SHP77 treated with DMSO at 0.1 percent for 48 hours (cell line): ENCODE measurements around the gene GOSR2.
A peak's percentile ranks its signal among the peaks of the same experiment; 100 is the strongest.
"Not testable (repeated sequence)": the region's sequence is repeated elsewhere in the genome, so short reads cannot be mapped to it uniquely, and the experiment has no call there.

Source experiments
- DNase-seq: peaks from one replicate; lab custom pipeline; 2025; lab: John Stamatoyannopoulos, UW

Gene GOSR2

DNA sequence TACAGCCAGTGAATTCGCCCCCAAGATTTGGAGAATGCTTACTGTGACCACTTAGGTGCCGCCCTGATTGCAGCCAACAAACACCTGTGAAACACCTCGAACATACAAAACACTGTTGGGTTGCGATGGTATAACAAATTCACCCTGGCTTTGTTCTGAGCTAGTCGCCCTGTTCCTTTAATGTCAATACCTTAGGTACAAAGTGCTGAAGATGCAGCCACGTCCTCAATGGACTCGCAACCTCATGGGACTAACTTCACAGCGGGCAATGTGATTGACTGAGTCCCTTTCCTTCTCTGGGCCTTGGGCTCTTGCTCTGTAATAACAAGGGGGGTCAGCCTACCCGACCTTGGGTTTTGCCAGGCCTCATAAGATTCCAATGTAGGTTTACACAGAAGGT lies 28.9 kb upstream of the GOSR2 start:
- DNase-seq, result no peak

DNA sequence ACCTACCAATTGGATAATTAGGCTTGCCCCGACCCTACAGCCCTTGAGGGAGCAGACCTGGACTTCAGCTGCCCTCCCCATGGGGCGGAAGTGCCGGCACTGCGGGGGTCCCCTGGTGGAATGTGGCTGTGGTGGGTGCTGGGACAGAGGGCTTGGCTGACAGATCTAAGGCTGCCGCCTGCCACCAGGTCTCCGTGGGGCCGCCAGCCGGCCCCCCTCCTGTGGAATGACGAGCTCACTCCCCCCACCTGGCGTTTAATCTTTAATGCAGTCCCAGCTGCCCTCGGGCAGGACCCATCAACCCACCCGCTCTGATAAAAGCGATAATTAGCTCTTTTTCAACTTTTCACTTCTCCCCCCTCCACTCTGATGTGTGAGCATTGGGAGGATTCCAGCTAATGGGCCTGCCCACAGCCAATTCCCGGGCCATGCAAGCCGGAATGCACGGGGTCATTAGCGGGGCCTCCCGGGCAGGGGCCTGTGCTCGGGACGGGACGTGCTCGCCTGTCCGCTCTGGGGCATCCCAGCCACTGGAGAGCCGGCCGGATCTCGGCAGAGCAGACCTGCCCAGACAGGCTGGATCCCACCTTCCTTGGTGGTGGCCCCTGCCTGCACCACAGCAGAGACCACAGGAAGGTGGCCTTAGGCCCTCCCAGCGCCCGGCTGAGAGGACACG lies 28.3 kb upstream of the GOSR2 start:
- DNase-seq, result no peak

DNA sequence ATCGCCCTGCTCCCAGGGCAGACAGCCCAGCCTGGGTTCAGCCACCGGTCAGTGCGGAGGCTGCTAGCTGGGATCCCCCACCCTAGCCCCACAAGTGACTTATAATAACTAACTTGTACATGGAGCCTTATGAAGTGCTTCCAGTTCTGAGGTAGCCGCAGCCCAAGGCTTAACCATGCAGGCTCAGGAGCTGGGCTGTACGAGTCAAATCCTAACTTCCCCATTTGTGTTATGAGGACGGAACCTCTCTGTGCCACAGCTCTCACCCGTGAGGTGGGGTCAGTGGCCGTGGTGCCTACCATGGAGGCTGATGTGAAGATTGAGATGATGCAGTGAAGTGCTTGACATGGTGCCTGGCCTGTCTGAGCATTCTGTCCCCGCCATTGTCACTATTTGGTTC lies 27.8 kb upstream of the GOSR2 start:
- DNase-seq, result no peak

DNA sequence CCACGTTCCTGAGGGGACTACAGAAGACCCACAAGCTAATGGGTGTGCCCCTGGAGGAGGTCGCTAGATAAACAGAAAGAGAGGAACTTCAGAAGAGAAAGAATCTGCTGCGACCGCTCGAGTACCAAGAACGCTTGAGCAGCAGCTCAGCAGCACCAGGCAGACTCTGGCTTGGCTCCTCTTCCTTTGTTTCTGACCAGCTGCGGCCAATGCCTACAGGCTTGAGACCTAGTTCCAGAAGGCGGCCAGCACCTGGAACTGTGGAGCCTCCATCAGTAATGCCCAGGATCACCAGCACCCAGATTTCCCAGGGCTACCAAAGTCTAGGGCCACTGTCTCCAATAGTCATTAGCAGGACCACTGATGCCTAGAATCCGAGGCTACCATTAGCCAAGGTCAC lies 26.0 kb upstream of the GOSR2 start:
- no peak for DNase-seq

DNA sequence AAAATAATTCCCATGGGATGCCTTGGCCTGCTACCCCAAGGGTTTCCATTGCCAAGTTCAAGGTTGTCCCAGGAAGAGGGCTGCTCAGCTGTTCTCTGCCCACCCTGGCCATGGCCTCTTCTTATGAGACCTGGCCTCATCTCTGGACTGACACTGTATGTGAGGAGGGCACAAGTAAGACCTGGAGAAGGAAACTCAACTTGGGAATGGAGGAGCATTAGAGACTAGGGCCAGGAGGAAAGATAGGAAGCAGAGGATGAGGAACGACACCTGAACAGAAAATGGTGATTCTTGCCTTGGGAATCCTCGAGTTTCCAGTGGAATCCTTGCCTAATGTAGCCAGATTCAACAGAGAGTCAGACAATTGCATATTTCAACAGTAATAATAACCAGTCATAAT lies 24.6 kb upstream of the GOSR2 start:
- DNase-seq, result no peak

GRCh38 chr17:46898860-46899259 lies 24.1 kb upstream of the GOSR2 start:
- DNase-seq, result no peak

DNA sequence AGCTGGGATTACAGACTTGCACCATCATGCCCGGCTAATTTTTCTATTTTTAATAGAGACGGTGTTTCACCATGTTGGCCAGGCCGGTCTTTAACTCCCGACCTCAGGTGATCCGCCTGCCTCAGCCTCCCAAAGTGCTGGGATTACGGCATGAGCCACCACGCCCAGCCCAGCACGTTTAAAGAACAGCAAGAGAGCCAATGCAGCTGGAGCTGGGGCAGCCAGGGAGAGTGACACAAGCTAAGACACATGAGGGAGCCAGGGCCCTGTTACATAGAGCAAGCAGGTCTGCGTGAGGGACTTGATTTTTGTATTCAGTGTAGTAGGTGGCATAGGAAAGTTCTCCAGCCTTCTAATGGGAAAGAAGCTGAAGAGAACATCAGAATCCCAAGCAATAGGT lies 21.7 kb upstream of the GOSR2 start:
- no peak for DNase-seq

- DNase-seq, result no peak
Measured at GRCh38 chr17:46903762-46904672, 18.9 kb upstream of the GOSR2 start.

DNA sequence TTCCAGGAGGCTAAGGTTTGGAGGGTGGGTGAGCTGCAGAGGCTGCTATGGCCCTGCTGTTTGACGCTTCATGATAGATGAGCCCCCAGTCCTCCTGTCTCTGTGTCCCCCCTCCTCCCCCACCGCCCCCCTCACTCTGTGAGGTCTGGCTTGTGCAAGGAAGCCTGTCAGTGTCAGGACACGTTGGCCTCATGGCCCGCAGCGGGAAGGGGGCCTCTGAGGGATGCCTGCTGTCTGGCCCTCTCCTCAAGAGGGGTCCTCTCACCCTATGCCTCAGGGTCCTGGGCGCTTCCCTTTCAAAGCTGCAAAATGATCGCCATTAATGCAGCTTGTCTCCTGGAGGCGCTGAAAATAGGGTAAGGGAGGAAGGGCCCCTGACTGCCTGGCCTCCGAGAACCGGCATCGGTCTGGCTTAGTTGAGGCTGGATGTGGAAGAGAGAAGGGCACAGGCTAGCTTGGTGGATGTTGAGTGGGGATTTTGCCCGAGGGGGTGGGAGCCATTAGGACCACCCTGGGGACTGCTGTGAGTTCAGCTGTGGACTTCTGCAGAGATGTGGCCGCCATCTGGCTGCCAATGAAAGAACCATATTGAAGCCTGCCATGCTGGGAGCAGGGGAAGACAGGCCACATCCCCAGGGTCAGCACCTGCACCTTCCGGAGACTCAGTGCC lies 14.8 kb upstream of the GOSR2 start:
- no peak for DNase-seq

DNA sequence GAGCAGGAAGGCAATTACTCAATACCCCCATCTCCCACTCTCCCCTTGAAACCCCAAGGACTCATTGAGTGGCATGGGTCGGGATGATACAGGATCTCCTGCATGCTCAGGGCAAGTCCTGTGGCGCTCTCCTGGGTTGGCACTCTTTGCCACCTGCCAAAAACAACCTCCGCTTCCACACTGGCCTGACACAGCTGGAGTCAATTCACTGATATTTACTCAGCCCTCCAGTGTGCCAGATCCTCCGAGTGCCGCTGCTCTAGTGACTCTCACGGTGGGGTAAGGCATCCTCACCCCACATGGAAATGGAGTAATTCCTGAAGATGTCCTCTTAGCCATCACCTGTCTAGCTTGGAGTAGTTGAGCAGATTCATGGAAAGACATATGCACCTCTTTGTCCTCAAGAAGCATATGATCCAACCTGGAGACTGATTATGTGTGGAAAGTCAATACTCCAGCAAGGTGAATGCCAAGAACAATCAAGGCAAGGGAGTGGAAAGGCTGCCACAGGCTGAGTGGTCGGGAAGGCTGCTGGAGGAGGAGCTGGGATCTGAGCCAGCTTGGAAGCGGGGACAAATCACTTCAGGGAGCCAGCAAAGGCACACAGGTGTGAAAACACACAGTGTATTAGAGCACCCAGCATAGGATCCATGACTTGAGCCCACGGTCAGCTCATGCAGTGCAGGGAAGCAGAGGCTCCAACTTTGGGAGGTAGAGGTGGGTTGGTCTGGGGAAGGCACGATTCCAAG lies 12.6 kb upstream of the GOSR2 start:
- DNase-seq, result peak; percentile 57

GRCh38 chr17:46911311-46911710 lies 11.6 kb upstream of the GOSR2 start:
- no peak for DNase-seq

DNA sequence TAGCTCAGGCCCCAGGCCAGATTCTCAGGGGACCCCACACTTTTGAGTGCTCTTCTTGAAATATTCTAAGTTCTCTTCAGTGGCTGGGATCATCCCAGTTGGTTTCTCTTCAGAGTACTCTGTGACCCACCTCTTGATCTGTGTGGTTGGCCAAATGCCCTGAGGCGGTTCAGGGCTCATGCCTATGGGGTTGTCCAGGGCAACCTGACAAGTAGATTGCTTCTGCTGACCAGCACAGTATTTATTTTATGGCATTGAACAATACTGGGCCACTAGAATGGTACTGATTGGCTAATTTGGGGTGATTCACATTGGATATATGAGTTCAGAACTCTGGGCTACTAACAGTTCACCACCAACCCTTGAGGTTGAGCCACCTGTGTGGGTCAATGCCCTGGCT lies 7.4 kb upstream of the GOSR2 start:
- DNase-seq, result no peak

DNA sequence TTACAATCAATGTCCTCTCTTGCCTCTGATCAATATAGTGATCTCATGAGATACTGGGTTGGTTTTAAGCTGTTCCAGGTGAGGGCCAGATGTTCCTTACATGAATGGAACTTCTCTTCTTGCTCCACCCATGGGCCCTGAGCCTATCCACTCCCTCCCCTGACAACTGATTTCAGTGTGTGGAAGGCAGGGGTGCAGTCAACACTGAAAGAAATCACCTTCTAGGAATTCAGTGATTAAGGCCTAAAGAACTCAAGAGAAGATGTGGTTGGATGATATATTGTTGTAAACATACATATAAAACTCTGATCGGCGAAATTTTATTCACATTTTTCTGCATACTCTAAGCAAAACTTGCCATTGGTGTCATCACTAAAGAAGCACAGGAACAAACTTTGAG lies 6.7 kb upstream of the GOSR2 start:
- no peak for DNase-seq

DNA sequence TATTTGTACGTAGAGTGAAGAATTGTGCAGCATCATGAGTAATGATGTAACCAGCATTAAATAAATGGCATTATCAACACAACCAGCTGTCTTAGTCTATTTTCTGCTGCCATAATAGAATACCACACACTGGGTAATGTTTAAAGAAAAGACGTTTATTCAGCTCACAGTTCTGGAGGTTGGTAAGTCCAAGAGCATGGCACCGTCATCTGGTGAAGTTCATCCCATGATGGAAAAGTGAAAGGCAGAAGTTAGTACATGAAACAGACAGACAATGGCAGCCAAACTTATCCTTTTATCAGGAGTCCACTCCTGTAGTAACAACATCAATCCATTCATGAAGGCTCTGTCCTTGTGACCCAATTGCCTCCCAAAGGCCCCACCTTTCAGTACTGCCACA lies 6.3 kb upstream of the GOSR2 start:
- no peak for DNase-seq

DNA sequence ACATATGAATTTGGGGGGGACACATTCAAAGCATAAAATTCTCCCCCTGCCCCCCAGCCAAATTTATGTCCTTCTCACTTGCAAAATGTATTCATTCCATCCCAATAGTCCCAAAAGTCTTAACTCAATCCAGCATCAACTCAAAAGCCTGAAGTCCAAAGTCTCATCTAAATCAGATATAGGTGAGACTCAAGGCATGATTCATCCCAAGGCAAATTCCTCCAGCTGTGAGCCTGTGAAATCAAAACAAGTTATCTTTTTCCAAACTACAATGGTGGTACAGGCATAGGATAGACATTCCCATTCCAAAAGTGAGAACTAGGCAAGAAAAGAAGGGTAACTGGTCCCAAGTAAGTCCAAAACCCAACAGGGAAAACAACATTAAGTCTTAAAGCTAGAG lies 5.9 kb upstream of the GOSR2 start:
- no peak for DNase-seq

GRCh38 chr17:46917516-46917915 lies 5.4 kb upstream of the GOSR2 start:
- DNase-seq, result no peak

DNA sequence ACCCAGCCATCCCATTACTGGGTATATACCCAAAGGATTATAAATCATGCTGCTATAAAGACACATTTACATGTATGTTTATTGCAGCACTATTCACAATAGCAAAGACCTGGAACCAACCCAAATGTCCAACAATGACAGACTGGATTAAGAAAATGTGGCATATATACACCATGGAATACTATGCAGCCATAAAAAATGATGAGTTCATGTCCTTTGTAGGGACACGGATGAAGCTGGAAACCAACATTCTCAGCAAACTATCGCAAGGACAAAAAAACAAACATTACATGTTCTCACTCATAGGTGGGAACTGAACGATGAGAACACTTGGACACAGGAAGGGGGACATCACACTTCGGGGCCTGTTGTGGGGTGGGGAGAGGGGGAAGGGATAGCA lies 998 bp upstream of the GOSR2 start:
- not testable (repeated sequence) for DNase-seq

GRCh38 chr17:46922487-46922803 lies 515 bp upstream of the GOSR2 start:
- DNase-seq, result no peak

GRCh38 chr17:46925185-46925868 lies 2.4 kb downstream of the GOSR2 start:
- DNase-seq, result no peak

DNA sequence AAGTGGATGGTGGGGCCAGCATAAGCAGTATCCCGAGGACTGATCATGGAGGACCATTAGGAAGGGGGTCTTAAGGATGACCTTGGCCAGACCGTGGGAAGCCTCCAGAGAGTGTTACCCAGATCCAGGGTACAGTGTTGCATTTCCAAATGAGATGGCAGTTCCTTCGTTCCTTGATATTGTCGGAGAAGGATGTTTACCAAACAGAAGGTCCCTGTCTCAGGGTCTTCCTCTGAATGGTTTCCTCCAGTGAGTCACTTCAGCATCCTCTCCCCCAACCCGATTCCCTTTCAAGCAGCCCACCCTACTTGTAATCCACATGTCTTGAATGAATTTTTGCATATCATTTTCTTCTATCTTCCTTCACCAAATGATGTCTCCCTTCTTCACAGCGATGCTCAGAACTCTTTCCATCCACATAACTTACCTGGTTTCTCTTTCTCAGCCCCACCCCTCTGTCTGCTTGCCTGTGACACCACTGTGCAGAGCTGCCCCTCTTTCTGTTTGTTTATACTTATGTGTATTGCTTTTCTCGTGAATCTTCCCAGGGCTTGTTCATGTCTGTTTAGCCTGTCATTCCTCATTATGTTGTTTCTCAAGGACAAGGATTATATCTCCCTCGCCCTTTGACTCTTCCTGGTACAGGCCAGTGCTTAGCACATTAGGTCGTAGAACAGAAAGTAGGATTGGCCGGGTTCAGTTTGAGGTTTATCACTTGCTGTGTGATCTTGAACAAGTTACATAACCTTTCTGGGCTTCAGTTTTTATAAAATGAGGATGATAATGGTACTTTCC lies 5.7 kb downstream of the GOSR2 start:
- DNase-seq, result no peak

GRCh38 chr17:46929413-46929812 lies 6.5 kb downstream of the GOSR2 start:
- DNase-seq, result no peak
